GM21381 (cell line): ENCODE results near the gene LYZL6.
"Not testable (repeated sequence)": the region's sequence is repeated elsewhere in the genome, so short reads cannot be mapped to it uniquely, and the experiment has no call there.

Experiments
- ATAC-seq: cut with Tn5 transposase; IDR thresholded peaks from one replicate; pipeline ENCODE4 v1.9.1; 2021; ENCODE audit warnings: mild to moderate bottlenecking, moderate library complexity; ENCODE audit not compliant: unreplicated experiment

Gene LYZL6

DNA sequence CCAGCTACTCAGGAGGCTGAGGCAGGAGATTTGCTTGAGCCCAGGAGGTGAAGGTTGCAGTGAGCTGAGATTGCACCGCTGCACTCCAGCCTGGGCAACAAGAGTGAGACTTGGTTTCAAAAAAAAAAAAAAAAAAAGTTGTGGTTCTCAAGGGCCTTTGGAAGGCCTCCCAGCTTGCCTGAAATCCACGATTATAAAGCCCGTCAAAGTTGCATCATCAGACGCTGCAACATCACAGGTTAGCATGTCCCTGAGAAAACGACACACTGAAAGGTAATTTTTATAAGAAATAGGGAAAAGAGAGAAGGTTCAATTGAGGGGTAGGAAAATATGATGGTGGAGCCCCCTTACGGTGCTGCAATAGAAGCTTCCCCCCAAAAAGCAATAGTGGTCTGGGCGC, 4.6 kb upstream of the LYZL6 start:
- ATAC-seq = no peak

DNA sequence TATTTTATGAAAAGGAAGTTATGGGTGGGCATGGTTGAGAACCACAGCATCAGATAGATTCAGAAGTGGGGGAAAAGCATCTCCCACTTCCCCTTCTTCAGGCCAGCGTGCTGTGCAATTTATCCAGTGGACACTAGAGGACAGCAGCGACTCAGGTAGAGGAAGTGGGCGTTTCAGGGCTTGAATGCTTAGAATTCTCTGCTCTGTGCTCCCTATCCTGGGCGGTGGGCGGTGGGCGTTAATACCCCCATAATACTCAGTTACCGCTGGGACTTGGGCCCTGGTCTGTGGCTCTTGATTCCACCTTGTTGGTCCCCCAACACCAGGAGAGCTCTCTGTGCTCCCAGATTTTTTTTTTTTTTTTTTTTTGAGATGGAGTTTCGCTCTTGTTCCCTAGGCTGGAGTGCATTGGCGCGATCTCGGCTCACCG, 3.7 kb upstream of the LYZL6 start:
- no peak for ATAC-seq

DNA sequence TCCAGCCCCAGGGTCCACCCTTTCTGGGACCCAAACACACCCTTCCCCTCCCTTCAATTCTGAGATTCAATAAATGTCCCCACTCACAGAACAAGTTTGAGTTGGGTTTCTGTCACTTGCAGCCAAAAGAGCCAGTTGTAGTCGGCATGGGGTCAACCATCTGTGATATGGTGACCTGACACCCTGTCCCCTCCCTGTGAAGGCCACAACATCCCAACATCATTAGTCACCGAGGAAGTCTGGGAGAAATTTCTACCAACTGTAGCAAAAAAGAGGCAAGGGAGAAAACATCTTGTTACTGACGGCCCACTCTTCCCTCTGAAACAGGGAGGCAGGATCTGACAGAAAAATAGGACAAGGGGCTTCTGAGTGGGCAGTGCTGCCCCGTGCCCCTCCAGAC, 638 bp upstream of the LYZL6 start:
- no peak for ATAC-seq

DNA sequence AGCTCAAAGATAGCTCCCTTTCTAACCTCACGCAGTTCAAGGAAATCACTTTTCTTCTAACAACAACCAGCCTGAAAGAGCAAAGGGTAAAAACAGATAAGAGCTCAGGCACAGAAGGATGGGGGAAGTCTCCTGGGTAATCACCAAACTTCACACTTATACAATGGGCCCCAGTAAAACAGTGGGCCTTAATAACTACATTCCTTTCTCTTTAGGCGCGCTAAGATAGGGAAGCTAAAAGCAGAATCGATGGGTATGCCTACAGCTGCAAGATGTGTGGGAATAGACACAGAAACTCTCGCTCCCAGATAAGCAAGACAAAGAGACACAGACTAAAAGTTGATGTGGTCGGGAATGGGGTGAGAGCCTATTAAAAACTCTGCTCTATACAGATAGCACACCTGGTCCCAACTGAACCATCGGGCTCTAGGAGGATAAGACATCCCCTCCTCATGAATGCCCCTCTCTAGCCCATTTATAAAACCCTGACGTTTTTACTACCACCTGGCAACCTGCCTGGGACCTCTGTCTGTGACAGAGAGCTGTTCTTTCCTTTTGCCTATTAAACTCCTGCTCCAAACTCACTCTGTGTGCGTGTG, 826 bp downstream of the LYZL6 start:
- no peak for ATAC-seq

DNA sequence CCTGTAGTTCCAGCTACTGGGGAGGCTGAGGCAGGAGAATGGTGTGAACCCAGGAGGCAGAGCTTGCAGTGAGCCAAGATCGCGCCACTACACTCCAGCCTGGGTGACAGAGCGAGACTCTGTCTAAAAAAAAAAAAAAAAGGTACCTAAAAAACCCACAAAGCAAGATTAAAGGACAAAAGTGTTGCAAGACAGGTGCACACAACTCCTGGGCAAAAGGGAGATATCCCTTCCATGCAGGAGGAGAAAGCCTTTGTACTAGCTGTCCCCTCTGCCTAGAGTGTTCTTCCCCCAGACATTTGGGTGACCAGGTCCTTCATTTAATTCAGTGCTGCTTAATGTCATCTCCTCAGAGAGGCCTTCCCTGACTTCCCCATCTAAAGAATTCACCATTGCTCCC, 5.0 kb downstream of the LYZL6 start:
- ATAC-seq = not testable (repeated sequence)

DNA sequence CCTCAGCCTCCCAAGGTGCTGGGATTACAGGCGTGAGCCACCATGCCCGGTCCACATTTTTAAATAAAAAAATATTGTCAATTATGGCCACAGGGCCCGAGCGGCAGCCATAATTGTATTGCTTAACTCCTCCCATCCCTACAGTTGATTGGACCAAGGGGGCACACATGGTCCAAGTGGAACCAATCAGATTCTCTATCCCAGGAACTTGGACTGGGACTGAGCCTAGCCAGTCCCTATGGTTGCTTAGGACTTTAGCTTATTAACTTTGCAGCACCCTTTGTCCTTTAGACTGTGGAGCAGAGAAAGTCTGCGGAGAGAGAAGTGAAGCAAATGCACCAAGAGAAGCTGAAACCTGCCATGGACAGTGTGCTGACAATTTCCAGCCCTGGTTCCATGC, 7.5 kb downstream of the LYZL6 start:
- no peak for ATAC-seq

DNA sequence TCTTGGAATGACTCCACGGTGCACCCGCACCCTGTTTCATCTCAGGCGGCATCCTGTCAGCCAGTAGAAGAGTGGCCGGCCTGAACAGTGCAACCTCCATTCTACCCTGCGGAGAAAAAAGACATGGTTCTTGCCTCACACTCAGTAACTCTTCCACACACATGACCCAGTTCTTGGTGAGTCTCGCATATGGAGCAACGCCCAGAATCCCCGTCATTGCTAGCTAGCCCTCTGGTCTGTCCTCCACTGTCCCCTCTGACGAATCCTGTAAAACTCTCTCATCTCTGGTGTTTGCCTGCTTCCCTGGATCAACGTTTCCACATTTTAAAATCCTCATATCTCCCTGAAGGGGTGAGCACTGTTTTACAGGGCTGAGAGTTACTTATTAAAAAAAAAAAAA, 8.8 kb downstream of the LYZL6 start:
- ATAC-seq = no peak

DNA sequence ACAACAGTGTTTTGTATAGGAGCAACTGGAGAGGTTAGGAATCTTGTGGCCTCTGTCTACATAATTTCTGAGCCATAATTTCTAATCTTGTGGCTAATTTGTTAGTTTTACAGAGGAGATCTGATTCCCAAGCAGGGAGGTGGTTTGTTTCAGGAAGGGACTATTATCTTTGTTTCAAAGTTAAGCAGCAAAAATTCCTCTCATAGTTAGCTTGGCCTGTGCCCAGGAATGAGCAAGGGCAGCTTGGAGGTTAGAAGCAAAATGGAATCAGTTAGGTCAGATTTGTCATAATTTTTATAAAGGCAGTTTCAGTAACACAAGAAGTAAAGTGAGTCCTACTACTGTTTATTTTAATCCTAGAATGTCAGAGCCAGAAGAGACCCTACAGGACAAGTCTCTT, 10.9 kb downstream of the LYZL6 start:
- ATAC-seq = no peak

DNA sequence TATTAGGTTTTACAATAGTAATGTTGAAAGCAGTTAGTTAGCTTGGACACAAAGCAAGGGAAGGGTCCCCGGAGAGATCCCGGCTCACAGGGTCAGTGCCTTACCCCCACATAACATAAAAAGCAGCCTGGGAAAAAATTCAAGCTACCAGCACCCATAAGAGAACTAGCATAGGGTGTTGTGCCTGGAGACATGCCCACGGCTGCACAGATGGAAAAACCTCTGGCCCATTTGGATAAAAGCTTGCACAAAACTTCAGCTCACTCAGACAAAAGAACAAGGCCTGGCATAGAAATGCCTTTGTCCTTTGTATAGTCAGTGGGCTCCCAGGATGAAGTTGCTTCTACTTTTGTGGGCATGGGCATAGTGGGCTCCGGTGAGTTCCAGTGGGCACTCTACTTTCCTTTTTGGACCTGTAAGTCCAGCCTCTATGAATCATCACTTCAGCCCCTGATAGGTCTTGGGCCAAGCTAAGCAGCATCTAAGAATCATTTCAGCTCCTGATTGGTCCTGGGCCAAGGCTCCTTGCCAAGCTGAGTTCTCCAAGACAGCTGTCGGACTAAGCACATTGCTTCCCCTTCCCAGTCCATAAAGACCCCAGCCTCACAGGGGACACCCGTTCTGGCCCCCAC, 11.6 kb downstream of the LYZL6 start:
- no peak for ATAC-seq

DNA sequence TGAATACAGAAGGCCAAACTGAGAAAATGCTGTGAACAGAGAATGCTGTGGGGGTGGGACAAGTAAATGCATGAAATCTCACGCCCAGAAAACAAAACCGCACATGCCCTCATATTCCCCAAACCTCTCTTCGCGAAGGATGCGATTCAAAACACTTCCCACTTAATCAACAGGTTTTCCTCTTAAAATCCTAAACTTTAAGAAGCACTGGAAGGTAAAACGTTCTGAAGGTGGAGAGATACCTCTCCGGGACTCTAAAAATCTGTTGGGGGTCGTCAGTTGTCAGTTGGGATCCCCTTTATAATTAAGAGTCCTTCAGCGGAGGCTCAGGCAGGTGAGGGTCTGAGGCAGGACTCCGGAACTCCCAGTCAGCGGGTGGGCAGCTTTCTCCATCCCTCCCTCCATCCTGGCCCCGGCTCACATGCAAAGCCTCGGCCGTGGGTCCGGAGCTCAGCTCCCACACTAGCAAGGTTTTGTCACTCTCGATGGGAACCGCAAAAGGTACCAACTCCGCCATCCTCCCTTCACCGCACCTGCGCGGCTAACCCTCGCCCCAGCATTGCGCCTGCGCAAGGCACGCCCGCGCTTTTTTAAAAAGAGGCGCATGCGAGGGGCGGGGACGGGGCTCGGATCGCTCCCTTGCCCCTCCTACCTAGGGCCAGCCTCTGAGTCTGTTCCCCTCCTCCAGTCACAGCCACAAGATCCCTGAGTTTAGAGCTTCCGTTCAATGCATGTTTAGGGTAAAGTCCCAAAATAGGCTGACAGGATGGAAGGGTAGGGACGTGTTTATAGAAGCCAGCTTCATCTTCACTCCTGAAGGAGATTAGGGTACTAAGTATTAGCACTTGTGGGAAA, 13.1 kb downstream of the LYZL6 start, which contains the start of gene RDM1:
Gene RDM1 (minus strand): TSS at position 563 of the 855 bp plus-strand sequence. CDS start 46 bp downstream, at position 517.
- peak; percentile 88 for ATAC-seq

DNA sequence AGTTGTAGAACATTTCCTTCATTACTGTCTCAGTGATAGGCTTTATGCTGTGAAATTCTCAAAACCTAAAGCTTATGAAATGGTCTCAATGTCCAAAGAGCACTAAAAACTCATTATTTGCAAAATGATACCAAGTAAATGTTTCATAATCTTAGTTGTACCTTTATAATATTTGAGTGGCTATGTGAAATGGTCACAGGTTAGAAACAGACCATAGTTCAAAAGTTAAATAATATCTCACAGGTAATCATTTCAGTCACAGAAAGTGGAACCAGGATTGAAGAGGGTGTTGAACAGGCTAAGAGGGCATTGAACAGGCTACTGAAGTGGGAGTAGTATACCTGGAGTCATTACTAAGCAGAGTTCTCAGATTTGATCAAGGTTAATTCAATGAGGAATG, 15.8 kb downstream of the LYZL6 start:
- ATAC-seq = no peak

DNA sequence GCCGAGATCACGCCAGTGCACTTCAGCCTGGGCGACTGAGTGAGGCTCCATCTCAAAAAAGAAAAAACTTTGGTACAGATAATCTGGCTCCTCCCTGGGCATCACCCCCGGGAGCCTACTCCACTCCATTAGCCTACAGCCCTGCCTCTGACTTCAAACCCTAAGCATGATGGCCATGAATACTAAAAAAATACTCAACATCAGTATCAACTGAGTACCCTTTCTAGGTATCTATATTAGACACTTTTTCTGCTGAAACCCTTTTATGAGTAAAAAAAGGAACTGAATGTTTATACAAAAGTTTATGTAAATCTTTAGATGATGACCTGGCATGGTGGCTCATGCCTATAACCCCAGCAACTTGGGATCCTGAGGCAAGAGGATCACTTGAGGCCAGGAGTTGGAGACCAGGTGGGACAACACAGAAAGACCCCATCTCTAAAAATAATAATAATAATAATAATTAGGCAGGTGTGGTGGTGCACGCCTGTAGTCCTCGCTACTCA, 19.9 kb downstream of the LYZL6 start:
- ATAC-seq = no peak

DNA sequence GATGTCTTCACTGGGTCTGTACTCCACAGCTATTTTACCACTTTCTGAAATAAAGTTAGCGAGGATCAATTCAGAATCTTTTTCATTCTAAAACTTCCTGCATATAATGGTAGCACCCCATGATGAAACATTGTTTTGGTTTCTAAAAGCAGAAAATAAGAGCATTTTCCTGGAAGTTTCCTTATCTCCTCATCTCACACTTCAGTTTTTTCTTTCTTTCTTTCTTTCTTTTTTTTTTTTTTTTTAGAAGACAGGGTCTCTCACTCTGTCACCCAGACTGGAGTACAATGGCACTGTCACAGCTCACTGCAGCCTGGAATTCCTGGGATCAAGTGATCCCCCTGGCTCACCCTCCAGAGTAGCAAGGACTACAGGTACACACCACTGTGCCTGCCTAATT, 23.3 kb downstream of the LYZL6 start:
- ATAC-seq = no peak

DNA sequence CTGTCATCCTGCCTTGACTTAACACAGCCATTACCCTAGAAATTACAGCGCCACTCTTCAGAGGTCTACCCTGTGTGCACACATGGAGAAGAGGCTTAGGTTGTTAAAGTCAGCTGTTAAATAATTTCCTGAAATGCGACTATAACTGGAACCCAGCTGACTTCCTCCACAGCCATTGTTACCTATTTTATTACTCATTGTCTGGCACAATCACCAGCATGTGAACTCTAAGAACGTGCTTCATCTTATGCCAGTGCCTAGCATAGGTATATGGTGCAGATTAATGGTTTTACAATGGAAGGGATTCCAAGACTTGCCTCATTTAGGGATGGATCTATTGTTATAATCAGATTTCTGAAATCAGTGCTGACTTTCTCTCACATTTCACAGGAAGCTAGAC, 24.8 kb downstream of the LYZL6 start:
- ATAC-seq = no peak

DNA sequence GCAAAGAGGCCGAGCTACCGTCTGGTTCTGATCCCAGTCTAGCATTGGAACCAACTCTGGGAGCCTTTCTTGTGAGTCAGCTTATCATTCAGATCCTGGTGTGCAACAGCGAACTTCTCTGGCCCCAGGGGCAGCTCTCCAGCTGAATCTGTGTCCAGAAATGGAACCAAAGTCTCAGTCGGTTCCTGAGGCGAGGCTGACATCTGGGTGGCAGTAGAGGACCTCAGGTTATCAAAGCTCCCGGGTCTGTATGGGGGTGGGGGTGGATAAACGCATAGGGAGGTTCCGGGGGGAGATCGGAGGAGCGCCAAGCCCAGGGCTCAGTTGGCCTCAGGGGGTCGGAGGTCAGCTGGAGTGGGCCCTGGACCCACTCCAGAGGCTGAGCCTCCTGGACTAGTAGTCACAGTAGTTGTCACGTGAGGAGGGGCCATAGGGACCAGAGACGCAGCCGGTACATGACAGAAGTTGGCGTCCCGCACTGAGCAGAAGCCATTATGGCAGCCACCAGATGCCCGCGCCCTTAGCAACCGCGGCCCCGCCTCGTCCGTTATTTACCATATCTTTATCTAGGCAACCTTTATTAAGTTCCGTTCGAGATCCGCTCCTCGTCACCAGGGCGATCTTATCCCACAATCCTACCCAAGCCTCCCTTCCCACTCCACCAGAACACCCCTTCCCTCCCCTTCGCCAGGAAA, 25.8 kb downstream of the LYZL6 start:
- ATAC-seq = no peak

DNA sequence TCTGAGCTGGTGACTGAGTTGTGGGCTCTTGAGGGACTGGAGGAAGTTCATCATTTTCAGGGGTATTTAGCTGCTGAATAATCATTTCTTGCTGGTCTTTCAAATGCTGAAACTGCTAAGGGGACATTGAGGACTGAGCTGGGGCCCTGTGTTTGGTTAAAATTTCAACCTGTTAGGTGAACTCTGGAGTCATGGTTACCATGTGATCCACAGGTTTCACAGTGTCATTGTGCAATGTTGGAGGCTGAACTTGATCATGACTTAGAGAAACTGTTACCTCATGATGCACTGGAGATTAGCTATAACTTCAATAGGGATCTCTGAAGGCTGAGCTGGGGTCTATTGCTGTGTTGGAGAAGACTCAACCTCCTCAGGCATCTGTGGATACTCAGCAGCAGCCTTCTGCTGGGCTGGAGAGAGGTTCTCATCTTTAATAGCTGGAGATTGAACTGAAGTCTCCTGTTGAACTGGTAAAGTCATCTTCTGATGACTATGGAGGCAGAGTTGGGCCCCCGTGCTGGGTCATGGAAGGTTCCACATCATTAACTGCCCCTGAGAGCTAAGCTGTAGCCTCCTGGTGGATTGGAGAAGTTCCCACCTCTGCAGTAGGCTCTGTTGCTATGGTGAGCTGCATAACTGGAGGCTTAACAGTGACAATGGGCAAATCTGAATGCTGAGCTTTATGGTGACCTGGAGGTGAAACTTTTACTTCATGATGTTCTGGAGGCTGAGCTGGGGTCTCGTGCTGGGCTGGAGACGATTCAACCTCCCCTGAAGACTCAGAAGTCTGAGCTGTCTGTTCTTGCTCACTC, 28.2 kb downstream of the LYZL6 start:
- no peak for ATAC-seq

DNA sequence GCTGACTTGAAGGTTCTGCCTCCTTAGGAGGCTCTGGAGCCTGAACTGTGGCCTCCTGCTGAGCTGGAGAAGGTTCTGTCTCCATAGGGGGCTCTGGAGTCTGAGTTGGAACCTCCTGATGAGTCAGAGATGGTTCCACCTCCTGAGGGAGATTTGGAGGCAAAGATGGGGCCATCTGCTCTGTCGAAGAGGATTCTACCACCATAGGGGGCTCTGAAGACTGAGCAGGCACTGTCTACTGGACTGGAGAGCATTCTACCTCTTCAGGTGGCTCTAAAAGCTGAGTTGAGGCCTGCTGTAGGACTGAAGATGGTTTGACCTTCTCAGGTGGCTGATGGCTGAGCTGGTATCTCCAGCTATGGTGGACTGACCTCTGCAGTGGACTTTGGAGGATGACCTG, 29.2 kb downstream of the LYZL6 start:
- no peak for ATAC-seq

DNA sequence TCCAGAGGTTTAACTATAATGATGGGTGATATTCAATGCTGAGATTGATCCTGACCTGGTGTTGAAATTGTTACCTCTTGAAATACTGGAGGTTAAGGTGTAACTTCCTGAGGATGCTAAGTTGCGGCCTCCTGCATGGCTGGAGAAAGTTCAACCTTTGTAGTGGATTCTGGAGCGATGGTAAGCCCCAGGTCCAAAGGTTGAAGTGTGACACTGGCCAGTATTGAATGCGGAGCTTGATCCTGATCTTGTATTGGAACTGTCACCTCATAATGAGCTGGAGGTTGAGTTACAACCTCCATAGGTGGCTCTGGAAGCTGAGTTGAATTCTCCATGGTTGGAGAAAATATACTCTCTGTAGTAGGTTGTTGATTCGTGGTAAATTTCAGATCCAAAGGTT, 29.9 kb downstream of the LYZL6 start:
- no peak for ATAC-seq

DNA sequence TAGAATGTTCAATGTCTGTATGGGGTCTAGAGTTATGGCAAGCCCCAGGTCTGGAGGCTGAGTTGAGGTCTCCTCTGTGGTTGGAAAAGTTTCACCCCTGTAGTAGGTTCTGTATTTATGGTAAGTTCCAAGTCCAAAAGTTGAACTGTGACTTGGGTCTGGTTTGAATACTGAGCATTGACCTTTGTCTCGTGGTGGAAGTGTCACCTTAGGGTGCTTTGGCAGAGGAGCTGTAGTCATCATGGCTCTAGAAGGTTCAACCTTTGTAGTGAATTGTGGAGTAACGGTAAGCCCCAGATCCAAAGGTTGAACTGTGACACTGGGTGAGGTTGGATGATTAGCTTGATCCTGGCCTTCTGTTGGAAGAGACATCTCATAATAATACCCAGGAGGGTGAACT, 30.6 kb downstream of the LYZL6 start:
- ATAC-seq = no peak

DNA sequence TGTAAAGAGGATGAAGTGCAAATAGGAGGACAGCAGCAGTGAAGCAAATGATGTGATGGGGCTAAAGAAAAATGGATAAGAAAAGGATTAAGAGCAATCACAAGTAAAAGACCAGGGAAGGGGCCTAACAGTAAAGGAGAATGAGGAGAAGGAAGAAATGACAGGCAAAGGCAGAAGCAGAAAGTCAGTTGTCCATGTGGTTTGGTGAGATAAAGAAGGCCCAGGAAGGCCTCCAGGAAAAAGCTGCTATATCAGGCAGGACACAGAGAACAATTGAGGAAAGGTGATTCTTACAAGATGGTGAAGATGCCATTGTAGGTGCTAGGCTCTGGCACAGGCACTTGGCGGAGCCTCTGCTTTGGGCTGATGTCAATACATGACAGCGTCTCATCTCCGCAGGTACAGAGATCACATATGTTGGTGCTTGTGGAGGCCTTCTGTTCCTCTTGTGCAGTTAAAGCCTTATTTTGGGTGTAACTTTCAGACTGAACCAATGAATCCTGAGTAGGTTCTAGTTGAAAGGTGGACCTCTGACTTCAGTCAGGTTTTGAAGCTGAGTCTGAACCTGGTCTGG, 31.1 kb downstream of the LYZL6 start:
- ATAC-seq = no peak
